CD8-positive, alpha-beta memory T cell (primary cell): ENCODE data around the gene OBSCN. TPM values are rescaled to one million over a fixed set of nuclear protein-coding genes. Genes with fewer than 3 reads are reported as not detected.
"Not testable (repeated sequence)": the region's sequence is repeated elsewhere in the genome, so short reads cannot be mapped to it uniquely, and the experiment has no call there.

ENCODE experiments used
- CTCF ChIA-PET: fragments of 350-600 bp; sonication (Branson Sonifier 250); formaldehyde crosslinking; loops from one replicate; lab custom pipeline; 2021; ENCODE audit warnings: antibody characterized with exemption; lab: Charles Lee
- POLR2A ChIA-PET: fragments of 350-600 bp; sonication (Branson Sonifier 250); formaldehyde crosslinking; loops from one replicate; lab custom pipeline; 2021; ENCODE audit warnings: antibody characterized with exemption; lab: Charles Lee
- DNase-seq, 5 donors: peaks; one replicate each; pipeline versions ENCODE4 v3.0.0 to v3.0.0-alpha.2; 2020 to 2022; ENCODE audit warnings: mixed read lengths in 1 of 5
- H3K27ac ChIP-seq: one replicate; pipeline ENCODE4 v1.7.0; 2013; ENCODE audit warnings: low read depth, mild to moderate bottlenecking, low read length, moderate library complexity
- H3K27me3 ChIP-seq: 2 replicates; pipeline ENCODE4 v1.7.0; 2013; ENCODE audit warnings: low read length, mild to moderate bottlenecking; ENCODE audit not compliant: insufficient read depth, poor library complexity, severe bottlenecking
- H3K36me3 ChIP-seq: 2 replicates; pipeline ENCODE4 v1.7.0; 2013; ENCODE audit warnings: mild to moderate bottlenecking, low read length, moderate library complexity; ENCODE audit not compliant: insufficient read depth
- H3K4me1 ChIP-seq: 2 replicates; pipeline ENCODE4 v1.7.0; 2013; ENCODE audit warnings: mild to moderate bottlenecking, low read length, moderate library complexity; ENCODE audit not compliant: insufficient read depth
- H3K4me3 ChIP-seq: 2 replicates; pipeline ENCODE4 v1.7.0; 2013; ENCODE audit warnings: mild to moderate bottlenecking, low read length
- H3K9me3 ChIP-seq: 2 replicates; pipeline ENCODE4 v1.7.0; 2013; ENCODE audit warnings: mild to moderate bottlenecking, low read length
- H3K27ac Mint-ChIP-seq, 8 donors: one replicate each; pipeline ENCODE4 v1.8.0; 2020 to 2021; ENCODE audit warnings: mixed read lengths in 8 of 8, mild to moderate bottlenecking in 6 of 8, inconsistent platforms in 3 of 8, moderate library complexity in 3 of 8
- H3K27me3 Mint-ChIP-seq, 2 donors: one replicate each; pipeline ENCODE4 v1.8.0; 2020 to 2021; ENCODE audit warnings: mixed read lengths in 2 of 2, mild to moderate bottlenecking in 1 of 2, moderate library complexity in 1 of 2
- H3K36me3 Mint-ChIP-seq, 3 donors: one replicate each; pipeline ENCODE4 v1.8.0; 2020 to 2021; ENCODE audit warnings: mixed read lengths in 3 of 3, inconsistent platforms in 1 of 3, mild to moderate bottlenecking in 1 of 3
- H3K4me1 Mint-ChIP-seq, 3 donors: one replicate each; pipeline ENCODE4 v1.8.0; 2020 to 2021; ENCODE audit warnings: mixed read lengths in 3 of 3, inconsistent platforms in 1 of 3, mild to moderate bottlenecking in 1 of 3
- H3K4me3 Mint-ChIP-seq, 7 donors: one replicate each; pipeline ENCODE4 v1.8.0; 2020 to 2021; ENCODE audit warnings: mixed read lengths in 7 of 7, mild to moderate bottlenecking in 6 of 7, moderate library complexity in 4 of 7, inconsistent platforms in 2 of 7
- H3K9me3 Mint-ChIP-seq, 5 donors: one replicate each; pipeline ENCODE4 v1.8.0; 2020 to 2022; ENCODE audit warnings: mixed read lengths in 5 of 5, mild to moderate bottlenecking in 3 of 5, moderate library complexity in 2 of 5, inconsistent platforms in 1 of 5
- polyA plus RNA-seq: library from polyadenylated mRNA; unstranded; fragments of 300-500 nt; fragmentation: Illumina TruSeq; gene quantifications from one replicate; pipeline ENCODE4 v1.2.3, GENCODE V29; 2021
- total RNA-seq, 2 experiments: library from RNA; stranded (reverse); gene quantifications; one replicate each; pipeline ENCODE4 v1.2.3, GENCODE V29; 2021

Gene OBSCN
- total and polyA plus RNA-seq, 3 experiments from 2014 or later = 3.0 to 13.6 (median 10.9) TPM

DNA sequence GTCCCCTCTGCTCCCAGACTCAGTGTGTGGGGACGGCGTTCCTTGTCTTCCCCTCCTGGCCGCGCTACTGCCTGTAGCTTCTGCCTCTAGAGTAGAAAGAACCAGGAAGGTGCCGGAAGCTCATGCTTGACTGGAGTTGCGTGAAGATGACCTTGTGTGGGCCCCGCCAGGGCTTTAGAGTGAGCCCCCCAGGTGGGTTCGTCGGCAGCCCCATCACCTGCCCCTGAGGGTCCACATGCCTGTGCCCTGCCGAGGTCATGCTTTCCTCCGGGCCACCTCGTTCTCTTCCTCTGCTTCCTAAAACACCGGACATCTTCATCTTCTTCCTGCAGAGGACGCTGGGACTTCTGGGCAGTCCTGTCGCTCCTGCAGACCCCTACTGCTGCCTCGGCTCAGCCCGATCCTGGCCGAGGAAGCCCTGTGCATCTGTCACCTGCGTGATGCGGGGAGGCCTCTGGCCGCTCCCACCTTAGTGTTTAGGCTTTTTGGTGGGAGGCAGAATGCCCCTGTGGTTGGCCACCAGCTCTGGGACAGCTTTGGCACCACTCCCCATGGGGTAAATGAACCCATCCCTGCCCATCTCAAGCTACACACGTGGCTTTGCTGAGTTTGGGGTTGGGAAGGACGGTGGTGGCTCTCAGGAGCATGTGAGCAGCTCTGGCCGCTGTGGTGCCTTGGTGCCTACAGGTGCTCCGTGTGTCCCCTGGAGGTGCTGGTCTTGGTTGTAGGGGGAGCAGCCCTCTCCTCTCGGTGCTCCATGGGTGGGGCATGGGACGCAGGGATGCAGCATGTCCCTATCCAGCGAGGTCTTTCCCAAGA, 12.3 kb downstream of the OBSCN start:
- Histone ChIP-seq H3K27ac (no peak overlapping the region), H3K4me3 (no peak overlapping the region), H3K9me3 (peaks cover 7% of the 10 kb centered on the region), H3K4me1 (no peaks in the 10 kb centered on the region), H3K36me3 (peaks cover 9% of the 10 kb centered on the region), H3K27me3 (no peaks in the 10 kb centered on the region)
- no peak overlapping the region for H3K4me3 Mint-ChIP-seq
- peaks cover 0 to 11% (median 2%) of the 10 kb centered on the region in 5 donors for H3K9me3 Mint-ChIP-seq
- CTCF ChIA-PET = interaction anchor here (1.4 kb wide), 2 partner anchors 55 to 89 kb away, joined by 3 read pairs; partner anchors contain the start of gene IBA57
- POLR2A ChIA-PET = interaction anchor here (0.6 kb wide), 1 partner anchor 289 kb away, joined by 4 read pairs; no protein-coding TSS in a partner anchor
- DNase-seq = no peak
- peaks cover 0 to 6% (median 2%) of the 10 kb centered on the region in 3 donors for H3K4me1 Mint-ChIP-seq
- no peak overlapping the region for H3K27ac Mint-ChIP-seq
- peaks cover 21 to 73% (median 24%) of the 10 kb centered on the region in 3 donors for H3K36me3 Mint-ChIP-seq
- no peaks in the 10 kb centered on the region for H3K27me3 Mint-ChIP-seq

DNA sequence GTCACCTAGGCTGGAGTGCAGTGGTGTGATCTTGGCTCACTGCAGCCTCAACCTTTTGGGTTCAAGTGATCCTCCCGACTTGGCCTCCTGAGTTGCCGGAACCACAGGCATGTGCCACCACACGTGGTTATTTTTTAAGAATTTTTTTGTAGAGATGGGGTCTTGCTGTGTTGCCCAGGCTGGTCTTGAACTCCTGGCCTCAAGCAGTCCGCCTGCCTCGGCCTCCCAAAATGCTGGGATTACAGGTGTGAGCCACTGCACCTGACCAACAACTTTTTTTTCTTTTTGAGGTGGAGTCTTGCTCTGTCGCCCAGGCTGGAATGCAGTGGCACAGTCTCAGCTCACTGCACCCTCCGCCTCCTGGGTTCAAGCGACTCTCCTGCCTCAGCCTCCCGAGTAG, 13.3 kb downstream of the OBSCN start:
- H3K4me3 Mint-ChIP-seq = not testable (repeated sequence)

DNA sequence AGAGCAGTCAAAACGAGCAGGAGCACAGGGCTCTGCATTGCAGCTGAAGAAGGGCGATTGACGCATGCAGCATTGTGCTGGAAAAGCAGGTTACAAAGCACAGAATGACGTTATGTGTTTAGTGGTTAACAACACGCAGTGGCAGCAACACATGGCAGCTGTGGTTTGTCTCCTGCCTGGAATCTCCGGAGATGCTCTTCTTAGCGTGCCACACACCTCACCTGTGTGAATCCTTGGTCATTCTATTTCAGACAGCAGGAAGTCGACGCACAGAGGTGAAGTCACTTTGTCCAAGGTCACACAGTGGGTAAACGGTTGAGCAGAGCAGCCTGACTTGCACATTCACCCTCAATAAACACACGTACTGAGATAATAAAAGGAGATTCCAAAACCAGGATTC, 14.7 kb downstream of the OBSCN start:
- peaks cover 0 to 2% (median 0%) of the 10 kb centered on the region in 3 donors for H3K4me1 Mint-ChIP-seq
- H3K9me3 Mint-ChIP-seq = peaks cover 0 to 11% (median 5%) of the 10 kb centered on the region in 5 donors
- H3K27ac Mint-ChIP-seq = no peak overlapping the region
- H3K4me3 ChIP-seq = no peak overlapping the region
- peaks cover 7% of the 10 kb centered on the region for H3K9me3 ChIP-seq
- no peak overlapping the region for H3K4me3 Mint-ChIP-seq
- no peak overlapping the region for H3K27ac ChIP-seq
- peaks cover 9% of the 10 kb centered on the region for H3K36me3 ChIP-seq
- H3K27me3 ChIP-seq = no peaks in the 10 kb centered on the region
- CTCF ChIA-PET = interaction anchor here (1.5 kb wide), 1 partner anchor 91 kb away, joined by 6 read pairs; no protein-coding TSS in a partner anchor
- H3K36me3 Mint-ChIP-seq = peaks cover 24 to 89% (median 33%) of the 10 kb centered on the region in 3 donors
- POLR2A ChIA-PET = no interaction called here
- DNase-seq = no peak
- H3K4me1 ChIP-seq = no peaks in the 10 kb centered on the region
- H3K27me3 Mint-ChIP-seq = no peaks in the 10 kb centered on the region

More for the DNA sequence above, 13.3 kb downstream of the OBSCN start:
- H3K9me3 ChIP-seq, CTCF ChIA-PET, H3K27me3 ChIP-seq, H3K4me1 Mint-ChIP-seq, POLR2A ChIA-PET, H3K36me3 ChIP-seq, H3K27ac Mint-ChIP-seq, H3K27ac ChIP-seq, H3K27me3 Mint-ChIP-seq, H3K4me1 ChIP-seq, DNase-seq, H3K4me3 ChIP-seq: not testable (repeated sequence)
- Mint-ChIP-seq H3K36me3 (peaks cover 25 to 81% (median 33%) of the 10 kb centered on the region in 3 donors), H3K9me3 (peaks cover 0 to 11% (median 5%) of the 10 kb centered on the region in 5 donors)

DNA sequence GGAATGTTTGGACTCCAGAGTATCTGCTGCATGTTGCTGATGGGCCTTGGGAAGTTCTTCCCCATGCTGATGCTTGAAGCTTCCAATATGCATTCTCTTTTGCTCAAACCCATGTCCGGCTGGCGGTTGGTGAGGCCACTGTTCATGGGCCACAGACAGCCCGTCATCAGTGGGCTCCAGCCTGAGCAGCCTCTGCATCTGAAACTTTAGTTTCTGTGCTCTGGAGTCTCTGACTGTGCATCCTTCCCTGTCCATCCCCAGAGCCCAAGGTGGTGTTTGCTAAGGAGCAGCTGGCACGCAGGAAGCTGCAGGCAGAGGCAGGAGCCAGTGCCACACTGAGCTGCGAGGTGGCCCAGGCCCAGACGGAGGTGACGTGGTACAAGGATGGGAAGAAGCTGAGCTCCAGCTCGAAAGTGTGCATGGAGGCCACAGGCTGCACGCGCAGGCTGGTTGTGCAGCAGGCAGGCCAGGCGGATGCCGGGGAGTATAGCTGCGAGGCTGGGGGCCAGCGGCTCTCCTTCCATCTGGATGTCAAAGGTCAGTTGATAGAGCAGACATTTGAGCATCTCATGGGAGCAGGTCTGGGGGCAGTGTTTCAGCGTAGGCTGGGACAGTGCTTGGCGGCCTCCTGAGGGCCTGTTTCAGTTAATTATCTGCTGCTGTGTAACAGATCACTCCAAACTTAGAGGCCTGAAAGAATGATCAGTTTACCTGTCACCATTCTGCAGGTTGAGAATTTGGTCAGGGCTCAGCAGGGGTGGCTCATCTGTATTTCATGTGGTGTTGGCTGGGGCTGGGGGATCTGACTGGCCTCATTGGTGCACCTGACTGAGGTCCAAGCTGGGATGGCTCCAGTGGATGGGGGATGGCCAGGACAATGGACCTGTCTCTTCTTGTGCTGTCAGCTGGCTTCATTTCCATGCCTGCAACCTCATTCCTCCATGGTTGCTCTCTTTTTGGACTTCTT, 16.6 kb downstream of the OBSCN start:
- ChIA-PET CTCF (no interaction called here), POLR2A (no interaction called here)
- no peak for DNase-seq
- Histone ChIP-seq H3K27me3 (no peaks in the 10 kb centered on the region), H3K9me3 (peaks cover 7% of the 10 kb centered on the region), H3K36me3 (peaks cover 9% of the 10 kb centered on the region), H3K4me3 (no peak overlapping the region), H3K4me1 (no peaks in the 10 kb centered on the region), H3K27ac (no peak overlapping the region)
- Mint-ChIP-seq H3K9me3 (peaks cover 0 to 11% (median 5%) of the 10 kb centered on the region in 5 donors), H3K4me1 (no peaks in the 10 kb centered on the region), H3K27me3 (no peaks in the 10 kb centered on the region), H3K4me3 (no peak overlapping the region), H3K27ac (no peak overlapping the region), H3K36me3 (peaks cover 20 to 85% (median 33%) of the 10 kb centered on the region in 3 donors)

DNA sequence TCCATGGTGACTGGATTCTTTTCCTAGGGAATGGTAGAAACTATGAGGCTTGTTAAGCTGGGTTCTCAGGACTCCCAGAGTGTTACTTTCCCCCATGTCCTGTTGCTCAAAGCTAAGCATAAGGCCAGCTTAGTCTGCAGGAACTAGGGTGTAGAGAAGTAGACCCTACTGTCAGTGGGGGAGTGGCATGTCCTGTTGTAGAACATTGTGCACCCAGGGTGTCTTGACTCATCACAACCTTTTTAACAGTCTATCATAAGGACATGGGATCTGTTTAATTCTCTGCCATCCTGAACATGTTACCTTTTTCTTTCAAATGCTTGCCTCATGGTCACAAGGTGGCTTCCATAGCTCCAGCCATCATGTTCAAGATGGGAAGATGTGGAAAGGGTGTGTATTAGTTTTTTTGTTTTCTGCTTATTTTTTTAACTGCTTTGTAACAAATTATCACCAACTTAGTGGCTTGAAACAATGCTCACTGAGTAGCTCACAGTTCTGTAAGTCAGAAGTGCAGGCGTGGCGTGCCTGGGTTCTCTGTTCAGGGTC, 17.4 kb downstream of the OBSCN start:
- POLR2A ChIA-PET = no interaction called here
- Mint-ChIP-seq H3K27me3 (no peaks in the 10 kb centered on the region), H3K4me3 (no peak overlapping the region), H3K4me1 (no peaks in the 10 kb centered on the region), H3K27ac (no peak overlapping the region), H3K36me3 (peaks cover 20 to 83% (median 33%) of the 10 kb centered on the region in 3 donors), H3K9me3 (peaks cover 0 to 11% (median 5%) of the 10 kb centered on the region in 5 donors)
- H3K27ac ChIP-seq = no peak overlapping the region
- H3K4me3 ChIP-seq = no peak overlapping the region
- CTCF ChIA-PET = no interaction called here
- DNase-seq = no peak
- no peaks in the 10 kb centered on the region for H3K4me1 ChIP-seq
- H3K9me3 ChIP-seq = peaks cover 7% of the 10 kb centered on the region
- no peaks in the 10 kb centered on the region for H3K27me3 ChIP-seq
- peaks cover 9% of the 10 kb centered on the region for H3K36me3 ChIP-seq

DNA sequence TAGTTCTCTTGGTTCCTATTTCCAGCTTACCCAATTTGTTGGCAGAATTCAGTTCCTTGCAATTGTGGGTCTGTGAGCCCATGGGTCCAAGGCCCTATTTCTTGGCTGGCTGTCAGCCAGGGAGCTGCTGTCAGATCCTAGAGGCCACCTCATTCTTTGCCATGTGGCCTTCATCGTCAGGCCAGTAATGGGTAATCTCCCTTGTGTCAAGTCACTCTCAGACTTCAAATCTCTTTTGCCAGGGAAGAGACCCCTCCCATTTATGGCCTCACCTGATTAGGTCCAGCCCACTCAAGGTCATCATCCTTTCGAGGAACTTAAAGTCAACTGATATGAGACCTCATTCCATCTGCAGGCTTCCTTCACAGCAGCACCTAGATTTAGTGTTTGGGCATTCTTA, 17.9 kb downstream of the OBSCN start:
- peaks cover 20 to 82% (median 33%) of the 10 kb centered on the region in 3 donors for H3K36me3 Mint-ChIP-seq
- H3K27me3 ChIP-seq = no peaks in the 10 kb centered on the region

DNA sequence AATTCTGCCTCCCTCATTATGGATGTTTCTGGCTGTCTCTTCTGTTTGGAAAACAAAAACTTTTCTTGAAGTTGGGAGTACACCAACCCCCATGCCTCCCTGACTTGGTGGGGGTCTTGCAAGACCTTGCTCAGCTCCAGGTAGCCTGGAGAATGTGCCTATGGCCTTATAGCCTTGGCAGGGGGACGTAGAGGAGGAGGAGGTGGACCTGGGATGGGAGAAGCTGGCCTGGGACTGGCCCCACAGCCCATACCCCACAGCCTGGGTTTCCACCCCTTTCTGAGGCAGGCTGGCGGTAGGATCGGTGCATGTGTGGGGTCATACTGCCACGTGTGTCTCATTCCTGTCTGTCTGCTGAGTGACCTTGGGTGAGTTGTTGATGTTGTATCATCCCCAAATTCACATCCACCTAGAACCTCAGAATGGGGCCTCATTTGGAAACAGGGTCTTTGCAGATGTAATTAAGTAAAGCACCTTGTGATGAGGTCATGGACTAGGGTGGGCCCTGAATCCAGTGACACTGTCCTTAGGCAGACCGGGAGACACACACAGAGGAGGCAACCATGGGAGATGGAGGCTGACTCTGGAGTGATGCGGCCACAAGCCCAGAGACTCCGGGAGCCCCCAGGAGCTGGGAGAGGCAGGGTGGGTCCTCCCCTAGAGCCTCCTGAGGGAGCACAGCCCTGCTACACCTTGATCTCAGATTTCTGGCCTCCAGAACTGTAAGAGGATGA, 18.5 kb downstream of the OBSCN start:
- H3K27ac Mint-ChIP-seq = no peak overlapping the region
- ChIA-PET POLR2A (no interaction called here), CTCF (no interaction called here)
- H3K27me3 Mint-ChIP-seq = no peaks in the 10 kb centered on the region
- no peak overlapping the region for H3K4me3 Mint-ChIP-seq
- H3K4me1 ChIP-seq = no peaks in the 10 kb centered on the region
- peaks cover 0 to 11% (median 5%) of the 10 kb centered on the region in 5 donors for H3K9me3 Mint-ChIP-seq
- peaks cover 7% of the 10 kb centered on the region for H3K9me3 ChIP-seq
- H3K27ac ChIP-seq = no peak overlapping the region
- peaks cover 0 to 4% (median 0%) of the 10 kb centered on the region in 3 donors for H3K4me1 Mint-ChIP-seq
- no peak overlapping the region for H3K4me3 ChIP-seq
- H3K27me3 ChIP-seq = no peaks in the 10 kb centered on the region
- peaks cover 9% of the 10 kb centered on the region for H3K36me3 ChIP-seq
- H3K36me3 Mint-ChIP-seq = peaks cover 21 to 79% (median 34%) of the 10 kb centered on the region in 3 donors
- no peak for DNase-seq

More for the DNA sequence above, 17.9 kb downstream of the OBSCN start:
- peaks cover 0 to 4% (median 0%) of the 10 kb centered on the region in 3 donors for H3K4me1 Mint-ChIP-seq
- H3K9me3 Mint-ChIP-seq = peaks cover 0 to 11% (median 5%) of the 10 kb centered on the region in 5 donors
- ChIA-PET POLR2A (no interaction called here), CTCF (no interaction called here)
- DNase-seq = no peak
- no peaks in the 10 kb centered on the region for H3K4me1 ChIP-seq
- H3K4me3 Mint-ChIP-seq = no peak overlapping the region
- H3K36me3 ChIP-seq = peaks cover 9% of the 10 kb centered on the region
- no peak overlapping the region for H3K27ac Mint-ChIP-seq
- H3K27ac ChIP-seq = no peak overlapping the region
- H3K9me3 ChIP-seq = peaks cover 7% of the 10 kb centered on the region
- no peak overlapping the region for H3K4me3 ChIP-seq
- H3K27me3 Mint-ChIP-seq = no peaks in the 10 kb centered on the region
